Stomach (tissue), 9 donors: Measurements from ENCODE around the gene INKA2. TPM values are rescaled to one million over a fixed set of nuclear protein-coding genes. Genes with fewer than 3 reads are reported as not detected.

ENCODE experiments used
- DNase-seq, 2 donors: peaks; one replicate each; pipeline versions ENCODE4 v3.0.0 to v3.0.0-alpha.2; 2013 to 2019
- H3K27ac ChIP-seq, 5 donors: fragments of 200-600 bp in 4 of 5; sonication (generic) in 4 of 5; one replicate each; pipeline ENCODE4 v1.5.1; 2013 to 2019; ENCODE audit warnings: mild to moderate bottlenecking in 1 of 5, moderate library complexity in 1 of 5
- H3K27me3 ChIP-seq, 3 donors: fragments of 200-600 bp; sonication (generic); one replicate each; pipeline ENCODE4 v1.5.1; 2017 to 2019; ENCODE audit warnings: mixed run types in 1 of 3
- H3K36me3 ChIP-seq, 4 donors: fragments of 200-600 bp; sonication (generic); 1 replicate in 3 of 4; 2 replicates in 1 of 4; pipeline ENCODE4 v1.5.1; 2016 to 2019
- H3K4me1 ChIP-seq, 4 donors: fragments of 200-600 bp; sonication (generic); one replicate each; pipeline ENCODE4 v1.5.1; 2016 to 2019
- H3K4me3 ChIP-seq, 4 donors: fragments of 200-600 bp; sonication (generic) in 3 of 4; one replicate each; pipeline ENCODE4 v1.5.1; 2016 to 2019; ENCODE audit warnings: mild to moderate bottlenecking in 1 of 4
- H3K9me3 ChIP-seq, 4 donors: fragments of 200-600 bp; sonication (generic); one replicate each; pipeline ENCODE4 v1.5.1; 2016 to 2019
- CTCF ChIP-seq, 7 experiments: fragments of 450-650 bp in 4 of 7; fragments of 200-600 bp in 3 of 7; sonication (generic) in 3 of 7; IDR thresholded peaks; one replicate each; pipeline ENCODE4 v1.5.1; 2016 to 2019; ENCODE audit warnings: antibody characterized with exemption in 7 of 7, control low read depth in 2 of 7, mild to moderate bottlenecking in 1 of 7
- EP300 ChIP-seq: sonication (generic); formaldehyde crosslinking; IDR thresholded peaks from one replicate; pipeline ENCODE4 v1.6.1; 2017; ENCODE audit warnings: antibody characterized with exemption
- POLR2A ChIP-seq, 4 donors: fragments of 450-650 bp; IDR thresholded peaks; one replicate each; pipeline ENCODE4 v1.6.1; 2016; ENCODE audit warnings: antibody characterized with exemption in 4 of 4, control low read depth in 2 of 4, mild to moderate bottlenecking in 1 of 4, moderate library complexity in 1 of 4
- POLR2AphosphoS5 ChIP-seq, 3 donors: sonication (generic); formaldehyde crosslinking; IDR thresholded peaks; one replicate each; pipeline ENCODE4 v1.6.1; 2016; ENCODE audit warnings: antibody characterized with exemption in 3 of 3
- WGBS, 5 donors: extraction: QIAGEN DNeasy Blood & Tissue Kit in 3 of 5; methylation state at CpG; one replicate each; pipeline versions ENCODE4 v1.1.5 to v1.1.7; 2013 to 2018; 5-methylcytosine and 5-hydroxymethylcytosine counted together
- intact Hi-C: fragments of 100-400 bp; cut with DNase I; formaldehyde crosslinking; loops from one replicate; pipeline ENCODE4 v1.15.1; 2023; ENCODE audit warnings: low total_unique reads
- polyA plus RNA-seq, 3 donors: library from polyadenylated mRNA; stranded (reverse); fragments of 200-250 nt; gene quantifications; one replicate each; pipeline ENCODE4 v1.2.3, GENCODE V29; 2013
- total RNA-seq, 5 donors: library from RNA; depleted of rRNA; stranded (reverse); fragments of >200 nt; gene quantifications; one replicate each; pipeline versions ENCODE4 v1.1.0 to v1.2.3, GENCODE V29; 2014 to 2016
- donor health status: healthy with polysubstance abuse.
- donor health status: Bipolar disorder and iron deficiency.
- donor health status: healthy.

INKA2 gene
- total and polyA plus RNA-seq, 8 donors = 1.0 to 6.1 (median 3.2) TPM

DNA sequence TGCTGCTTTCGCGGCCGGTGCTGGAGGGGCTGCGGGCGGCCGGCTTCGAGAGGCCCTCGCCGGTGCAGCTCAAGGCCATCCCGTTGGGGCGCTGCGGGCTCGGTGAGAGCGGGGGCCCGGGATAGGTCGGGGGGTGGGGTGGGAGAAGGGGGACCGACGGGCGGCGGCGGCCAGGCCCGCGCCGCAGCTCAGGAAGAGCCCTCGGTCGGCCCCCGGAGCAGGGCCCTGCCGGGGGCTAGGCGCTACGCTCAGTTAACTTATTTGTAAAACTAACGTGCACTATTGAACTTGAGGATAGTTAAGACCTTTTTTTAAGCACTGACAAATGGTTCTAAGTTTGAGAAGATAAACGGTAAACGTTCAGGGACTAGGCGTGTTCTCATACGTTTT lies 16.9 kb upstream of the INKA2 start:
- Histone ChIP-seq H3K9me3 (no peaks in the 10 kb centered on the region), H3K27ac (peak overlapping the region; percentile 88 to 94 (median 90)), H3K36me3 (peaks cover 8 to 33% (median 28%) of the 10 kb centered on the region in 4 donors), H3K27me3 (no peaks in the 10 kb centered on the region), H3K4me3 (peak overlapping the region; percentile 81 to 84 (median 82)), H3K4me1 (peaks cover 8 to 37% (median 24%) of the 10 kb centered on the region in 4 donors)
- intact Hi-C loops = no loop called here
- no peak for DNase-seq
- TF ChIP-seq EP300 (no peak), POLR2A (IDR thresholded peaks at IDR 0.05) (no peak), POLR2AphosphoS5 (IDR thresholded peaks at IDR 0.05) (no peak), CTCF (IDR thresholded peaks at IDR 0.05) (no peak)
- WGBS, 5 donors = 0 to 1% (median 0%) methylated on average over 34 to 35 of the region's 35 CpGs

DNA sequence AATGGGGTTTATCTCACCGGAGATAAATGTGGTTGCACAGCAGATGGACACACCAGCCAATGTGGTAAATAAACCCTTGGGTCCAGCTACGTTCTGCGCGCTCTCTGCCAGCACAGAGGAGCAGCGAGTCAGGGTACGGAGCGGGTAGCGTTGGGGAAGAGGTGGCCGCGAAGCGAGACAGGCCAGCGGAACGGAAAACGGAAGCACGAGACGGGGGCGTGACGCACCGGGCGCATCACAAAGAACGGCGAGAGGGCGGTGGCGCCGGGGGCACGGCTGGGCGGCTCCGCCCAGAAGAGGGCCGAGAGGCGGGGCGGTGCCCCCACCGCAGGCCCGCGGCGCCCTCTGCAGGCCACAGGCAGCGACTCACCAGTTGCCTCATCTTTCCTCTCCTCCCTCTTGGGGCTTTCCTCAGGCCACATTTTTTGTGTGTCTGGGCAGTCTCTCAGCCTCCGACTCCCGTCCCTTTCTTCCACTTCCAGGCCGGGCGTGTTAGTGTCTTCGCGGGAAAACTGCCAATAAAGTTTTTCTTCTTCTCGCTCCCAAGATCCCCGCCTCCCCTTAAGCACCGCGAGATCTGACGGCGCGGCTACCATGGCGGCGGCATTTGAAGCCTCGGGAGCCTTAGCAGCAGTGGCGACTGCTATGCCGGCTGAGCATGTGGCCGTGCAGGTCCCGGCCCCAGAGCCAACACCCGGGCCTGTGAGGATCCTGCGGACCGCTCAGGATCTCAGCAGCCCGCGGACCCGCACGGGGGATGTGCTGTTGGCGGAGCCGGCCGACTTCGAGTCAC lies 16.3 kb upstream of the INKA2 start, which contains the start of gene DDX20:
Gene DDX20, plus strand, starts transcription at position 571 of the 793 bp plus-strand sequence. Its CDS starts 24 bp downstream, at position 595.
- Histone ChIP-seq H3K4me3 (peak within 1 kb of the TSS; percentile 81 to 84 (median 82)), H3K4me1 (peaks cover 8 to 39% (median 27%) of the 10 kb centered on the region in 4 donors), H3K36me3 (peaks cover 2 to 27% (median 22%) of the 10 kb centered on the region in 4 donors), H3K27ac (peak within 1 kb of the TSS; percentile 88 to 94 (median 90)), H3K27me3 (no peaks in the 10 kb centered on the region), H3K9me3 (no peaks in the 10 kb centered on the region)
- intact Hi-C loops = no loop called here
- peak; percentile 92 to 98 for DNase-seq
- WGBS, 5 donors = 0% methylated on average over 57 to 67 of the region's 67 CpGs
- TF ChIP-seq EP300 (no peak), POLR2AphosphoS5 (IDR thresholded peaks at IDR 0.05) (peak; percentile 70 to 86 (median 79)), CTCF (IDR thresholded peaks at IDR 0.05) (peak in 5 of 7 experiments; percentile 68 to 93 (median 87))

DNA sequence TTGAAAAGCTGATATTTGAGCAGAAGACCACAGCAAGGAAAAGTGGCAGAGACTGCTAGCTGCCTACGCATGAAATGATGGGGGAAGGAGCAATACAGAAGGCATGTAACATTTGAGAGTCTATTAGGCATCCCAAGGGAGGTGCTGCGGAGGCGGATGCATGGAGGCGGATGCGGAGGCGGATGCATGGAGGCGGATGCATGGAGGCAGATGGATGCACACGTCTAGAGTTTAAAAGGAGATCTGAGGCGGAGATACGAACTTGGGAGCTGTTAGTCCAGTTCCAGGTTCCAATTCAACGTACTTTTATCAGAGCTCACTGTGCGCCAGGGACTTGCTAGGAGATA lies 15.8 kb upstream of the INKA2 start:
- DNase-seq = peak; percentile 44 to 85
- Histone ChIP-seq H3K4me3 (peak overlapping the region; percentile 81 to 84 (median 82)), H3K36me3 (peaks cover 0 to 22% (median 16%) of the 10 kb centered on the region in 4 donors), H3K4me1 (peaks cover 8 to 39% (median 27%) of the 10 kb centered on the region in 4 donors), H3K9me3 (no peaks in the 10 kb centered on the region), H3K27ac (peak overlapping the region; percentile 88 to 94 (median 90)), H3K27me3 (no peaks in the 10 kb centered on the region)
- TF ChIP-seq POLR2AphosphoS5 (IDR thresholded peaks at IDR 0.05) (no peak), EP300 (no peak), CTCF (IDR thresholded peaks at IDR 0.05) (no peak), POLR2A (IDR thresholded peaks at IDR 0.05) (no peak)
- WGBS, 5 donors = 0 to 2% (median 1%) methylated on average over 12 of the region's 12 CpGs
- intact Hi-C loops = no loop called here

DNA sequence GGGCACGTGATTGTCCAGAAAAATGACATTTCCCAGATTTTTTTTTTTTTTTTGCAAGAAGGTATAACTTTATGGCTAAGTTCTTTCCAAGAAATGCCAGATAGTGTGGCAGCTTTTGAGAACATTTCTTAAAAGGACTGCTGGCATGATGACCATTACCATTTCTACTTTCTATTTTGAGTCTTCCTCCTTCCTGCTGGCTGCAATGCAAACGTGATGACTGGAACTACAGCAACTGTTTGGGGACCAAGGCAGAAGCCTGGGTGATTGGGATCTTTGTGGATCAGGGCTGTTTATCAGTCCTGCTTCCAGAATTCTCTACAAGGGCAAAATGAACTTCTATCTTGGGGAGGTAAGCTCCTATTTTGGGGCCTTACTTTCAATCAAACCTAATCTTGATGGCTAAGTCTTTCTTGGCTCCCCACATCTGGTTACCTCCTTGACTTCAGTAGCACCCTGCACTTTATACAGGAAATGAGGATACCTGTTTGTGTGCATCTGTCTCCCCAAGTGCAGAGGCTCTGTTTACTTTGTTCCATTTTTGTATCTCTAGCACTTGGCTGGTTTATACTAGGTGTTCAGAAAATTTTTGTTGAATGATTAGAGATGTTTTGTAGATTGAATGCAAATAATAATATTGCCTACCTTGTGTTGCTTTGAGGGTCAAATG lies 12.8 kb upstream of the INKA2 start:
- no peaks in the 10 kb centered on the region for H3K9me3 ChIP-seq
- no peak overlapping the region for H3K27ac ChIP-seq
- H3K36me3 ChIP-seq = no peaks in the 10 kb centered on the region
- TF ChIP-seq POLR2AphosphoS5 (IDR thresholded peaks at IDR 0.05) (no peak), CTCF (IDR thresholded peaks at IDR 0.05) (no peak), EP300 (no peak), POLR2A (IDR thresholded peaks at IDR 0.05) (no peak)
- DNase-seq = no peak
- no peak overlapping the region for H3K4me3 ChIP-seq
- intact Hi-C loops = no loop called here
- H3K4me1 ChIP-seq = peaks cover 7 to 31% (median 16%) of the 10 kb centered on the region in 4 donors
- 43 to 59% (median 46%) methylated on average over 2 of the region's 2 CpGs for WGBS, 5 donors
- no peaks in the 10 kb centered on the region for H3K27me3 ChIP-seq
